ENCODE results near the gene ATG16L2.

DNA sequence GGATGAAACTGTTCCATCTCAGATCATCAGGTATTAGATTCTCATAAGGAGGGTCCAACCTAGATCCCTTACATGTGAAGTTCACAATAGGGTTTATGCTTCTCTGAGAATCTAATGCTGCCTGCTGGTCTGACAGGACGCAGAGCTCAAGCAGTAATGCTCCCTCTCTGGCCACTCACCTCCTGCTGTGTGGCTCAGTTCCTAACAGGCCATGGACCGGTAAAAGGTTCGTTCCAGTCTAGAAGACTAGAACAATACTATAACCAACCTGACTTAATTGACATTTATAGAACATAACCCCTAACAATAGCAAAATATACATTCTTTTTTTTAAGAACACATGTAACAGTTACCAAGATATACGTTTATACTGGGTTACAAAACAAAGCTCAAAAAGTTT is 45.8 kb downstream of the ATG16L2 start:
- TF ChIP-seq YY1 (IDR thresholded peaks at IDR 0.05; ENCODE audit: insufficient read depth, insufficient read length) (no peak), ZNF274 (IDR thresholded peaks at IDR 0.05; ENCODE audit: low read depth, low read length) (no peak), SUZ12 (IDR thresholded peaks at IDR 0.05; ENCODE audit: extremely low read depth, insufficient read depth, insufficient read length) (no peak)
